ENCODE measurements around the gene RAB37. TPM values are rescaled to one million over a fixed set of nuclear protein-coding genes. Genes with fewer than 3 reads are reported as not detected.

The RAB37 gene
- 1 to 10 TPM; 5.8 to 6.0 TPM for total RNA-seq
- polyA plus RNA-seq, result 125 TPM

- Mint-ChIP-seq H3K9me3 (no peaks in the 10 kb centered on the region), H3K36me3 (peaks cover 0 to 2% (median 2%) of the 10 kb centered on the region in 3 donors), H3K4me3 (peak within 1 kb of the TSS; percentile 91 to 99 (median 97)), H3K4me1 (peaks cover 42 to 49% (median 48%) of the 10 kb centered on the region in 3 donors), H3K27me3 (no peaks in the 10 kb centered on the region), H3K27ac (peak within 1 kb of the TSS; percentile 80 to 95 (median 91))
- ChIA-PET CTCF (interaction anchor here (0.6 to 9.1 kb wide), 37 partner anchors 9 to 293 kb away, joined by 3 to 203 read pairs (median 6); partner anchors contain the start of genes CD300LF, FDXR, GRIN2C and NAT9), POLR2A (interaction anchor here (0.6 to 4.0 kb wide), 9 partner anchors 9 to 140 kb away, joined by 3 to 39 read pairs (median 5); partner anchors contain the start of genes NAT9 and NHERF1)
- Histone ChIP-seq H3K36me3 (ENCODE audit: insufficient read depth, low read length) (no peaks in the 10 kb centered on the region), H3K4me3 (ENCODE audit: low read length) (peak within 1 kb of the TSS; percentile 98), H3K9me3 (ENCODE audit: low read length) (no peaks in the 10 kb centered on the region), H3K27ac (ENCODE audit: low read depth, low read length) (peak within 1 kb of the TSS; percentile 63), H3K4me1 (ENCODE audit: insufficient read depth, low read length) (peaks cover 58% of the 10 kb centered on the region), H3K27me3 (ENCODE audit: insufficient read depth, low read length, poor library complexity, severe bottlenecking) (no peaks in the 10 kb centered on the region)
- peak; percentile 38 to 70 (median 52) for DNase-seq
Observed at GRCh38 chr17:74736513-74737298, at the start of gene RAB37. Gene RAB37, plus strand, starts transcription at chr17:74737256. Its CDS starts 17 bp downstream, at chr17:74737273.

GRCh38 chr17:74687886-74688285, 49.2 kb upstream of the RAB37 start:
- no peaks in the 10 kb centered on the region for H3K27me3 ChIP-seq (ENCODE audit: insufficient read depth, low read length, poor library complexity, severe bottlenecking)
- peaks cover 7 to 14% of the 10 kb centered on the region in 2 donors for H3K27me3 Mint-ChIP-seq
- no peak for DNase-seq

GRCh38 chr17:74690409-74690825, 46.6 kb upstream of the RAB37 start:
- H3K4me3 Mint-ChIP-seq, result no peak overlapping the region
- no peaks in the 10 kb centered on the region for H3K9me3 Mint-ChIP-seq
- no peaks in the 10 kb centered on the region for H3K36me3 ChIP-seq (ENCODE audit: insufficient read depth, low read length)
- H3K9me3 ChIP-seq (ENCODE audit: low read length), result no peaks in the 10 kb centered on the region
- H3K27me3 ChIP-seq (ENCODE audit: insufficient read depth, low read length, poor library complexity, severe bottlenecking), result no peaks in the 10 kb centered on the region
- H3K27ac Mint-ChIP-seq, result no peak overlapping the region
- POLR2A ChIA-PET, result no interaction called here
- H3K4me1 Mint-ChIP-seq, result no peaks in the 10 kb centered on the region
- H3K27ac ChIP-seq (ENCODE audit: low read depth, low read length), result no peak overlapping the region
- CTCF ChIA-PET, result interaction anchor here (2.3 to 3.2 kb wide), 2 partner anchors 33 to 46 kb away, joined by 7 to 14 read pairs; partner anchors contain the start of gene RAB37
- H3K4me1 ChIP-seq (ENCODE audit: insufficient read depth, low read length), result no peaks in the 10 kb centered on the region
- H3K4me3 ChIP-seq (ENCODE audit: low read length), result no peak overlapping the region
- DNase-seq, result no peak
- peaks cover 7 to 18% of the 10 kb centered on the region in 2 donors for H3K27me3 Mint-ChIP-seq
- no peaks in the 10 kb centered on the region for H3K36me3 Mint-ChIP-seq

More at GRCh38 chr17:74687886-74688285, 49.2 kb upstream of the RAB37 start:
- no peaks in the 10 kb centered on the region for H3K4me1 ChIP-seq (ENCODE audit: insufficient read depth, low read length)
- ChIA-PET POLR2A (no interaction called here), CTCF (no interaction called here)
- H3K27ac Mint-ChIP-seq, result no peak overlapping the region
- H3K27ac ChIP-seq (ENCODE audit: low read depth, low read length), result no peak overlapping the region
- H3K4me1 Mint-ChIP-seq, result no peaks in the 10 kb centered on the region
- no peak overlapping the region for H3K4me3 ChIP-seq (ENCODE audit: low read length)
- no peaks in the 10 kb centered on the region for H3K9me3 ChIP-seq (ENCODE audit: low read length)
- no peaks in the 10 kb centered on the region for H3K36me3 Mint-ChIP-seq
- no peak overlapping the region for H3K4me3 Mint-ChIP-seq
- H3K36me3 ChIP-seq (ENCODE audit: insufficient read depth, low read length), result no peaks in the 10 kb centered on the region
- no peaks in the 10 kb centered on the region for H3K9me3 Mint-ChIP-seq

GRCh38 chr17:74691151-74691550, 45.9 kb upstream of the RAB37 start:
- no peak overlapping the region for H3K4me3 Mint-ChIP-seq
- H3K9me3 Mint-ChIP-seq, result no peaks in the 10 kb centered on the region
- H3K27me3 ChIP-seq (ENCODE audit: insufficient read depth, low read length, poor library complexity, severe bottlenecking), result no peaks in the 10 kb centered on the region
- no peaks in the 10 kb centered on the region for H3K36me3 Mint-ChIP-seq
- no peaks in the 10 kb centered on the region for H3K9me3 ChIP-seq (ENCODE audit: low read length)
- H3K27ac ChIP-seq (ENCODE audit: low read depth, low read length), result no peak overlapping the region
- H3K36me3 ChIP-seq (ENCODE audit: insufficient read depth, low read length), result no peaks in the 10 kb centered on the region
- no peak overlapping the region for H3K27ac Mint-ChIP-seq
- H3K4me1 Mint-ChIP-seq, result no peaks in the 10 kb centered on the region
- no peak for DNase-seq
- no peaks in the 10 kb centered on the region for H3K4me1 ChIP-seq (ENCODE audit: insufficient read depth, low read length)
- H3K4me3 ChIP-seq (ENCODE audit: low read length), result no peak overlapping the region
- peaks cover 7 to 18% of the 10 kb centered on the region in 2 donors for H3K27me3 Mint-ChIP-seq
- ChIA-PET POLR2A (no interaction called here), CTCF (interaction anchor here (1.2 to 3.2 kb wide), 3 partner anchors 13 to 46 kb away, joined by 3 to 14 read pairs (median 7); partner anchors contain the start of gene RAB37)

GRCh38 chr17:74694081-74694480, 43.0 kb upstream of the RAB37 start:
- Mint-ChIP-seq H3K27ac (no peak overlapping the region), H3K4me1 (no peaks in the 10 kb centered on the region), H3K4me3 (no peak overlapping the region), H3K27me3 (peaks cover 9 to 25% of the 10 kb centered on the region in 2 donors), H3K9me3 (no peaks in the 10 kb centered on the region), H3K36me3 (no peaks in the 10 kb centered on the region)
- Histone ChIP-seq H3K36me3 (ENCODE audit: insufficient read depth, low read length) (no peaks in the 10 kb centered on the region), H3K27me3 (ENCODE audit: insufficient read depth, low read length, poor library complexity, severe bottlenecking) (no peaks in the 10 kb centered on the region), H3K4me1 (ENCODE audit: insufficient read depth, low read length) (no peaks in the 10 kb centered on the region), H3K4me3 (ENCODE audit: low read length) (no peak overlapping the region), H3K27ac (ENCODE audit: low read depth, low read length) (no peak overlapping the region), H3K9me3 (ENCODE audit: low read length) (no peaks in the 10 kb centered on the region)
- ChIA-PET CTCF (no interaction called here), POLR2A (no interaction called here)
- DNase-seq, result no peak

- POLR2A ChIA-PET, result no interaction called here
Observed at GRCh38 chr17:74695629-74696028, 41.4 kb upstream of the RAB37 start.

GRCh38 chr17:74697515-74697914, 39.5 kb upstream of the RAB37 start:
- Mint-ChIP-seq H3K36me3 (no peaks in the 10 kb centered on the region), H3K27me3 (peaks cover 3 to 34% of the 10 kb centered on the region in 2 donors), H3K4me3 (no peak overlapping the region), H3K4me1 (no peaks in the 10 kb centered on the region), H3K27ac (no peak overlapping the region), H3K9me3 (no peaks in the 10 kb centered on the region)
- Histone ChIP-seq H3K36me3 (ENCODE audit: insufficient read depth, low read length) (no peaks in the 10 kb centered on the region), H3K27ac (ENCODE audit: low read depth, low read length) (no peak overlapping the region), H3K4me3 (ENCODE audit: low read length) (no peak overlapping the region), H3K4me1 (ENCODE audit: insufficient read depth, low read length) (no peaks in the 10 kb centered on the region), H3K27me3 (ENCODE audit: insufficient read depth, low read length, poor library complexity, severe bottlenecking) (no peaks in the 10 kb centered on the region), H3K9me3 (ENCODE audit: low read length) (no peaks in the 10 kb centered on the region)
- CTCF ChIA-PET, result interaction anchor here (1.6 kb wide), 1 partner anchor 41 kb away, joined by 3 read pairs; no protein-coding TSS in a partner anchor
- POLR2A ChIA-PET, result interaction anchor here (0.5 to 0.6 kb wide), 2 partner anchors 43 to 56 kb away, joined by 4 to 5 read pairs; no protein-coding TSS in a partner anchor
- DNase-seq, result no peak

More at GRCh38 chr17:74695629-74696028, 41.4 kb upstream of the RAB37 start:
- H3K4me1 ChIP-seq (ENCODE audit: insufficient read depth, low read length), result no peaks in the 10 kb centered on the region
- no peak for DNase-seq
- CTCF ChIA-PET, result no interaction called here
- Mint-ChIP-seq H3K4me3 (no peak overlapping the region), H3K27ac (peak overlapping the region in 1 of 8 donors; percentile 50), H3K27me3 (peaks cover 6 to 33% of the 10 kb centered on the region in 2 donors), H3K4me1 (no peaks in the 10 kb centered on the region), H3K9me3 (no peaks in the 10 kb centered on the region), H3K36me3 (no peaks in the 10 kb centered on the region)
- H3K36me3 ChIP-seq (ENCODE audit: insufficient read depth, low read length), result no peaks in the 10 kb centered on the region
- no peaks in the 10 kb centered on the region for H3K9me3 ChIP-seq (ENCODE audit: low read length)
- H3K4me3 ChIP-seq (ENCODE audit: low read length), result no peak overlapping the region
- H3K27me3 ChIP-seq (ENCODE audit: insufficient read depth, low read length, poor library complexity, severe bottlenecking), result no peaks in the 10 kb centered on the region
- H3K27ac ChIP-seq (ENCODE audit: low read depth, low read length), result no peak overlapping the region

GRCh38 chr17:74698069-74698468, 39.0 kb upstream of the RAB37 start:
- Mint-ChIP-seq H3K27ac (no peak overlapping the region), H3K36me3 (no peaks in the 10 kb centered on the region), H3K4me1 (no peaks in the 10 kb centered on the region), H3K27me3 (peaks cover 4 to 30% of the 10 kb centered on the region in 2 donors), H3K4me3 (no peak overlapping the region), H3K9me3 (no peaks in the 10 kb centered on the region)
- no peak overlapping the region for H3K4me3 ChIP-seq (ENCODE audit: low read length)
- H3K27ac ChIP-seq (ENCODE audit: low read depth, low read length), result no peak overlapping the region
- no peaks in the 10 kb centered on the region for H3K9me3 ChIP-seq (ENCODE audit: low read length)
- DNase-seq, result no peak
- no peaks in the 10 kb centered on the region for H3K27me3 ChIP-seq (ENCODE audit: insufficient read depth, low read length, poor library complexity, severe bottlenecking)
- no peaks in the 10 kb centered on the region for H3K36me3 ChIP-seq (ENCODE audit: insufficient read depth, low read length)
- POLR2A ChIA-PET, result interaction anchor here (0.5 kb wide), 1 partner anchor 56 kb away, joined by 4 read pairs; no protein-coding TSS in a partner anchor
- no peaks in the 10 kb centered on the region for H3K4me1 ChIP-seq (ENCODE audit: insufficient read depth, low read length)
- CTCF ChIA-PET, result interaction anchor here (1.6 kb wide), 1 partner anchor 40 kb away, joined by 3 read pairs; no protein-coding TSS in a partner anchor
